Thoracic aorta (tissue), 2 donors: ENCODE data around the gene CD101. TPM values are rescaled to one million over a fixed set of nuclear protein-coding genes. Genes with fewer than 3 reads are reported as not detected.

Source experiments
- ATAC-seq: fragments of 150-250 bp; one replicate; pipeline ENCODE4 v1.8.0; 2017; ENCODE audit warnings: low read depth; ENCODE audit not compliant: insufficient number of reproducible peaks, low FRiP score
- DNase-seq: peaks from one replicate; pipeline ENCODE4 v3.0.0-alpha.2; 2020; ENCODE audit warnings: low spot score
- H3K27ac ChIP-seq, 2 donors: fragments of 200-600 bp; sonication (generic); 1 replicate in 1 of 2; 2 replicates in 1 of 2; pipeline ENCODE4 v1.5.1; 2016; ENCODE audit warnings: mild to moderate bottlenecking in 2 of 2, moderate library complexity in 2 of 2
- H3K27me3 ChIP-seq: fragments of 200-600 bp; sonication (generic); replicated peaks from 2 replicates; pipeline ENCODE4 v1.6.0; 2016; ENCODE audit warnings: mild to moderate bottlenecking; ENCODE audit not compliant: insufficient read depth
- H3K36me3 ChIP-seq: fragments of 200-600 bp; sonication (generic); one replicate; pipeline ENCODE4 v1.5.1; 2016
- H3K4me1 ChIP-seq, 2 donors: fragments of 200-600 bp; sonication (generic); 1 replicate in 1 of 2; 2 replicates in 1 of 2; pipeline versions ENCODE4 v1.5.1 to v1.6.0; 2016; ENCODE audit warnings: low read depth in 2 of 2, mild to moderate bottlenecking in 1 of 2; ENCODE audit not compliant: control insufficient read depth in 1 of 2
- H3K4me3 ChIP-seq: fragments of 200-600 bp; sonication (generic); 2 replicates; pipeline ENCODE4 v1.5.1; 2016; ENCODE audit warnings: mild to moderate bottlenecking
- H3K9me3 ChIP-seq: fragments of 200-600 bp; sonication (generic); 2 replicates; pipeline ENCODE4 v1.5.1; 2016
- total RNA-seq, 2 donors: library from RNA; depleted of rRNA; stranded (reverse); fragments of >200 nt; gene quantifications; one replicate each; pipeline versions ENCODE4 v1.1.0 to v1.2.3, GENCODE V29; 2016
- TF ChIP-seq, protein P1 (sequence below): fragments of 200-600 bp; sonication (generic); IDR thresholded peaks from one replicate; pipeline ENCODE4 v1.5.1; 2019; ENCODE audit warnings: antibody characterized with exemption

The CD101 gene
- total RNA-seq, 2 donors from 2014 or later = 0.85 to 1.8 TPM

DNA sequence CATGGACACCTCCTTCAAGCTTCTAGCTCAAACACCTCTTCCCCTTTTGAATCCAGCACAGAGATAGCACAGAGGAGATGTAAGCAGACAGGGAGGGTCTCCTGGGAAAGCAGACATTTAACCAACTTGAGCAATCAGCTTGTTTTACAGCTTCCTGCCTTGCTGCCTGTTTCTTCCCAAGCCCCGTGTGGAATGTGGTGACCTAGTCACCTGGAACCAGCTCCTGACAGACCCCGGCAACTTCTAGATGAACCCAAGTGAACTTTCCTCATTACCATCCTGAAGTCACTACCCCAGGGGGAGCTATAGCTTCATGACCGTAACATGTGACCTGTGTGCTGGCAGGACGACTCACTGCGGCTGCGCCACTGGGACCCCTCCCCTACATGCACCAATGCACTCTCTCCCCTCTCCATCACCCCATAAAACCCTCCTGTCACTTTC lies 34.5 kb downstream of the CD101 start:
- no peak for ATAC-seq
- TF ChIP-seq, protein P1, sequence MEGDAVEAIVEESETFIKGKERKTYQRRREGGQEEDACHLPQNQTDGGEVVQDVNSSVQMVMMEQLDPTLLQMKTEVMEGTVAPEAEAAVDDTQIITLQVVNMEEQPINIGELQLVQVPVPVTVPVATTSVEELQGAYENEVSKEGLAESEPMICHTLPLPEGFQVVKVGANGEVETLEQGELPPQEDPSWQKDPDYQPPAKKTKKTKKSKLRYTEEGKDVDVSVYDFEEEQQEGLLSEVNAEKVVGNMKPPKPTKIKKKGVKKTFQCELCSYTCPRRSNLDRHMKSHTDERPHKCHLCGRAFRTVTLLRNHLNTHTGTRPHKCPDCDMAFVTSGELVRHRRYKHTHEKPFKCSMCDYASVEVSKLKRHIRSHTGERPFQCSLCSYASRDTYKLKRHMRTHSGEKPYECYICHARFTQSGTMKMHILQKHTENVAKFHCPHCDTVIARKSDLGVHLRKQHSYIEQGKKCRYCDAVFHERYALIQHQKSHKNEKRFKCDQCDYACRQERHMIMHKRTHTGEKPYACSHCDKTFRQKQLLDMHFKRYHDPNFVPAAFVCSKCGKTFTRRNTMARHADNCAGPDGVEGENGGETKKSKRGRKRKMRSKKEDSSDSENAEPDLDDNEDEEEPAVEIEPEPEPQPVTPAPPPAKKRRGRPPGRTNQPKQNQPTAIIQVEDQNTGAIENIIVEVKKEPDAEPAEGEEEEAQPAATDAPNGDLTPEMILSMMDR = no peak
- Histone ChIP-seq H3K27ac (no peak overlapping the region), H3K36me3 (no peaks in the 10 kb centered on the region), H3K9me3 (no peaks in the 10 kb centered on the region), H3K4me3 (no peak overlapping the region), H3K27me3 (no peaks in the 10 kb centered on the region), H3K4me1 (no peaks in the 10 kb centered on the region)
- no peak for DNase-seq

DNA sequence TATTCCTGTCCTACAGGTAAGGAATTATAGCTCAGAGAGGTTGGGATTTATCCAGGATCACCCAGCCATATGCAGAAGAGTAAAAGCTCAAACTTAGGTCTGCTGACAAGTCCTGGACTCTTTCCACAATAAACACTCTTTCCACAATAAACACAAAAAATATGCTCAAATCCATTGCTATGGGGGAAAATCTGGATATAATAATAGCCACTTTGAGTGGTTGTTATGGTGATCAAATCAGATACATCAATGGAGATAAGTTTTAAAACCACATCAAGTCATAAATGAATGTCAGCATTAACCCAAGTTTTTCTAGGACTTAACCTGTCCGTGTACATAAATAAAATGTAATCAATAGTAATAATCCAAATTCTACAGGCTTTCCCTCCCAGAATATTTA lies 36.2 kb downstream of the CD101 start:
- no peak for ATAC-seq

DNA sequence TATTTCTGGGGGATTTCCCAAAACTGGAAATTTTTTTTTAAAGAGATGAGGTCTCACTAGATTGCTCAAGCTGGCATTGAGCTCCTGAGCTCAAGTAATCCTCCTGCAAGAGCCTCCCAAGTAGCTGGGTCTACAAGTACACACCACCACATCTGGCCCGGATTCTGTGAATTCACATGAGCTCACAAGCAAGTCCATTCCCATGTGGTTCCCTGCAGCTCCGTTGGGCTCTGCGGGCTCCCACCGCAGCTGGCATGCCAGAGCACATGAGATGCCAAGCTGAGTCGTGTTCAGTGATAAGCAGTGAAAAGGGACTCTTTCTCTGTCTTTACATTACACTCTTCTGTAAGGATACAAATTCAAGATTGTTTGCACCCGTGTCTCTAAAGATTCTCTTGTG lies 36.7 kb downstream of the CD101 start:
- H3K36me3 ChIP-seq = no peaks in the 10 kb centered on the region
- H3K4me1 ChIP-seq = no peaks in the 10 kb centered on the region
- no peak for DNase-seq
- H3K27me3 ChIP-seq = no peaks in the 10 kb centered on the region
- ATAC-seq = no peak
- no peak overlapping the region for H3K27ac ChIP-seq
- H3K4me3 ChIP-seq = no peak overlapping the region
- no peaks in the 10 kb centered on the region for H3K9me3 ChIP-seq
- TF ChIP-seq, protein P1 = no peak

More for the DNA sequence above, 36.2 kb downstream of the CD101 start:
- Histone ChIP-seq H3K36me3 (no peaks in the 10 kb centered on the region), H3K9me3 (no peaks in the 10 kb centered on the region), H3K27me3 (no peaks in the 10 kb centered on the region), H3K4me1 (no peaks in the 10 kb centered on the region), H3K27ac (no peak overlapping the region), H3K4me3 (no peak overlapping the region)
- DNase-seq = no peak
- TF ChIP-seq, protein P1 = no peak

DNA sequence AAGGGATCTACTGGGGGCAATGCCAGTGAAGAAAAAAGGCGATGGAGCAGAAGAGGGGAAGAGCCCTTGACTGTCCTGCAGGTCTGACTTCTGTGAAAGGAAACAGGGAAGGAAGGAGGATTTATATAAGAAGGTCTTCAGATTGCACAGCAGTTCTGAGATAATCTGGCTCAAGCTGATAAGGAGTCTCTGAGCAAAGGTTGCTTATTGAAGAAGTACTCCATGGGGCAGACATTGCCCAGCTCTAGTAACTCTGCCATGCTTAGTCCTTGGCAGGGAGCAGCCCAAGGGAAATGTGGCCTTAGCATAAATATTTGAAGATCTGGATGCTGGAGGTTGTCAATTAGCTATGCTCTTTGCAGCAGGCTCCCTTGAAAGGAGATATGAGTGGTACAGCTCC lies 42.7 kb downstream of the CD101 start:
- H3K27ac ChIP-seq = no peak overlapping the region

DNA sequence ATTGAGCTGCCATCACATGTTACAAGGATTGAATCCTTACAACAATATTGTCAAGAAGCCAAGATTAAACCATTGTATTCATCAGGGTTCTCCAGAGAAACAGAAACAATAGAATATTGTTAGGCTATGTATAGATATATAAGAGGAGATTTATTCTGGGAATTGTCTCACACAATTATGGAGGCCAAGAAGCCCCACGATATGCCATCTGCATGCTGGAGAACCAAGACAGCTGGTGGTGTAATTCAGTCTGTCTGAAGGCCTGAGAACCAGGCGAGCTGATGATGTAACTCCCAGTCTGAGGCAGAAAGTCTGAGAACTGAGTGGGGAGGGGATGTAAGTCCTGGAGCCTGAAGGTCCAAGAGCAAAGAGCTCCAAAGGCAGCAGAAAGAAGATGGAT lies 44.1 kb downstream of the CD101 start:
- Histone ChIP-seq H3K9me3 (no peaks in the 10 kb centered on the region), H3K27ac (no peak overlapping the region), H3K27me3 (no peaks in the 10 kb centered on the region), H3K4me1 (no peaks in the 10 kb centered on the region), H3K4me3 (no peak overlapping the region), H3K36me3 (no peaks in the 10 kb centered on the region)
- TF ChIP-seq, protein P1 = no peak
- no peak for DNase-seq
- no peak for ATAC-seq

More for the DNA sequence above, 42.7 kb downstream of the CD101 start:
- Histone ChIP-seq H3K9me3 (no peaks in the 10 kb centered on the region), H3K36me3 (no peaks in the 10 kb centered on the region), H3K27me3 (no peaks in the 10 kb centered on the region), H3K4me3 (no peak overlapping the region), H3K4me1 (no peaks in the 10 kb centered on the region)
- ATAC-seq (no peak), DNase-seq (no peak)
- TF ChIP-seq, protein P1 = no peak
